DOHH2 (cell line): ENCODE results near the gene PEX10.

Experiments used
- H3F3A ChIP-seq: fragments of 200-600 bp; sonication (generic), shearing (Covaris generic); 2 replicates; pipeline ENCODE4 v1.6.0; 2016; ENCODE audit warnings: antibody characterized with exemption, mild to moderate bottlenecking; ENCODE audit not compliant: control insufficient read depth, insufficient read depth
- H3K27ac ChIP-seq: fragments of 200-600 bp; sonication (generic); 2 replicates; pipeline ENCODE4 v1.5.1; 2014; ENCODE audit warnings: low read depth, mild to moderate bottlenecking, low read length, moderate library complexity
- H3K27me3 ChIP-seq: fragments of 200-600 bp; sonication (generic); 2 replicates; pipeline ENCODE4 v1.6.1; 2014; ENCODE audit warnings: mild to moderate bottlenecking, low read length, mixed read lengths; ENCODE audit not compliant: control insufficient read depth
- H3K36me3 ChIP-seq: fragments of 200-600 bp; sonication (generic); 2 replicates; pipeline ENCODE4 v1.6.1; 2014; ENCODE audit warnings: mild to moderate bottlenecking, low read length, moderate library complexity, mixed read lengths; ENCODE audit not compliant: control insufficient read depth
- H3K4me1 ChIP-seq: fragments of 200-600 bp; sonication (generic); 2 replicates; pipeline ENCODE4 v1.6.1; 2014; ENCODE audit warnings: mild to moderate bottlenecking, low read length, mixed read lengths; ENCODE audit not compliant: control insufficient read depth
- H3K4me2 ChIP-seq: fragments of 200-600 bp; sonication (generic); 2 replicates; pipeline ENCODE4 v1.6.0; 2014; ENCODE audit warnings: mild to moderate bottlenecking, low read length, moderate library complexity
- H3K4me3 ChIP-seq: fragments of 200-600 bp; sonication (generic); 2 replicates; pipeline ENCODE4 v1.5.1; 2014; ENCODE audit warnings: mild to moderate bottlenecking, low read length, mixed read lengths
- H3K79me2 ChIP-seq: fragments of 200-600 bp; sonication (generic); 2 replicates; pipeline ENCODE4 v1.6.1; 2014; ENCODE audit warnings: mild to moderate bottlenecking, low read length, mixed read lengths; ENCODE audit not compliant: control insufficient read depth
- H3K9me2 ChIP-seq: fragments of 200-600 bp; sonication (generic); replicated peaks from 2 replicates; pipeline ENCODE4 v1.6.1; 2014; ENCODE audit warnings: mild to moderate bottlenecking, low read length, mixed read lengths; ENCODE audit not compliant: control insufficient read depth
- H3K9me3 ChIP-seq: fragments of 200-600 bp; sonication (generic); 2 replicates; pipeline ENCODE4 v1.6.1; 2014; ENCODE audit warnings: antibody characterized with exemption, low read length, mixed read lengths; ENCODE audit not compliant: control insufficient read depth, insufficient read depth
- H4K20me1 ChIP-seq: fragments of 200-600 bp; sonication (generic); 2 replicates; pipeline ENCODE4 v1.6.0; 2014; ENCODE audit warnings: low read depth, mild to moderate bottlenecking, antibody characterized with exemption, low read length, moderate library complexity; ENCODE audit not compliant: control insufficient read depth, insufficient read depth
- EZH2phosphoT487 ChIP-seq: fragments of 200-600 bp; sonication (generic); IDR thresholded peaks from 2 replicates; pipeline ENCODE4 v1.6.1; 2017; ENCODE audit warnings: borderline replicate concordance, mild to moderate bottlenecking, antibody characterized with exemption, low read length, moderate library complexity, mixed read lengths
- TF ChIP-seq, protein P1 (sequence below): fragments of 200-600 bp; sonication (generic); IDR thresholded peaks from one replicate; pipeline ENCODE4 v1.5.1; 2014; ENCODE audit warnings: antibody characterized with exemption, mild to moderate bottlenecking, low read depth, low read length; ENCODE audit not compliant: poor library complexity, severe bottlenecking

Gene PEX10

DNA sequence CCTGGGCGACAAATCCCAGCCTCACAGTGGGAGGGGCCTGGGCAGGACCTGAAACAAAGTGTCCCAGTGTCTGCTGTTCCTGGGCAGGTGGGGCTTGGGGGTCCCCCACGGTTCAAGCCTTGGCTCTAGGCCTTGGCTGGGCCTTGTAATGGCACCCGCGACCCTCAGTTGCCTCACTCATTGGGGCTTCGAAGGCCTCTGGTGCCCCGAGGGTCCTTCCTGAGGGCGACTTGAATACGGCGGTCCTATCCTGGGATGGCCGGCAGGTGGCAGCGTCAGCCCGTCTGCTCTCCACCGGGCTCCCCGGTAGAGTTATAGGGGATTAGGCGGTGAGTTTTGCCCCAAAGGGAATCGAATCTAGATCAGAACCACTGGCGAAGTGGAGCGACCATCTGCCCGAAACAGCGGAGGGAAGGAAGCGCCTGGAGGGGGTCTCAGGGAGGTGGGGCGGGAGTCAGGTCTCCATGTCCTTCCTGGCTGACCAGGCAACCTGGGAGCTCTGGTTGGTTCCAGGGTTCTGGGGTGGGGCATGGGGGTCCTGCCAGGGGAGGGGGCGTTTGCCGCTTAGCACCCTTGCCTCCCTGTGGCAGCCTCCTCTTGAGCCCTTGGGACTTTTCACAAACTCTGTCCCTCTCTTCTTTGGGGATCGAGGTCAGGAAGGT lies 2.1 kb upstream of the PEX10 start:
- Histone ChIP-seq H3K27ac (peak overlapping the region; percentile 77), H3K36me3 (peaks cover 12% of the 10 kb centered on the region), H3F3A (0 out of 2 replicates have a peak, but pooled peaks cover 10% of the 10 kb centered on the region), H3K4me3 (peak overlapping the region; percentile 89), H3K4me2 (peak overlapping the region; percentile 88), H3K79me2 (peaks cover 29% of the 10 kb centered on the region), H3K9me2 (no peaks in the 10 kb centered on the region), H3K27me3 (no peaks in the 10 kb centered on the region), H4K20me1 (0 out of 2 replicates have a peak, but pooled peaks cover 4% of the 10 kb centered on the region), H3K9me3 (no peaks in the 10 kb centered on the region), H3K4me1 (peaks cover 43% of the 10 kb centered on the region)
- TF ChIP-seq, protein P1, sequence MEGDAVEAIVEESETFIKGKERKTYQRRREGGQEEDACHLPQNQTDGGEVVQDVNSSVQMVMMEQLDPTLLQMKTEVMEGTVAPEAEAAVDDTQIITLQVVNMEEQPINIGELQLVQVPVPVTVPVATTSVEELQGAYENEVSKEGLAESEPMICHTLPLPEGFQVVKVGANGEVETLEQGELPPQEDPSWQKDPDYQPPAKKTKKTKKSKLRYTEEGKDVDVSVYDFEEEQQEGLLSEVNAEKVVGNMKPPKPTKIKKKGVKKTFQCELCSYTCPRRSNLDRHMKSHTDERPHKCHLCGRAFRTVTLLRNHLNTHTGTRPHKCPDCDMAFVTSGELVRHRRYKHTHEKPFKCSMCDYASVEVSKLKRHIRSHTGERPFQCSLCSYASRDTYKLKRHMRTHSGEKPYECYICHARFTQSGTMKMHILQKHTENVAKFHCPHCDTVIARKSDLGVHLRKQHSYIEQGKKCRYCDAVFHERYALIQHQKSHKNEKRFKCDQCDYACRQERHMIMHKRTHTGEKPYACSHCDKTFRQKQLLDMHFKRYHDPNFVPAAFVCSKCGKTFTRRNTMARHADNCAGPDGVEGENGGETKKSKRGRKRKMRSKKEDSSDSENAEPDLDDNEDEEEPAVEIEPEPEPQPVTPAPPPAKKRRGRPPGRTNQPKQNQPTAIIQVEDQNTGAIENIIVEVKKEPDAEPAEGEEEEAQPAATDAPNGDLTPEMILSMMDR: peak; percentile 92
- TF ChIP-seq EZH2phosphoT487: no peak

DNA sequence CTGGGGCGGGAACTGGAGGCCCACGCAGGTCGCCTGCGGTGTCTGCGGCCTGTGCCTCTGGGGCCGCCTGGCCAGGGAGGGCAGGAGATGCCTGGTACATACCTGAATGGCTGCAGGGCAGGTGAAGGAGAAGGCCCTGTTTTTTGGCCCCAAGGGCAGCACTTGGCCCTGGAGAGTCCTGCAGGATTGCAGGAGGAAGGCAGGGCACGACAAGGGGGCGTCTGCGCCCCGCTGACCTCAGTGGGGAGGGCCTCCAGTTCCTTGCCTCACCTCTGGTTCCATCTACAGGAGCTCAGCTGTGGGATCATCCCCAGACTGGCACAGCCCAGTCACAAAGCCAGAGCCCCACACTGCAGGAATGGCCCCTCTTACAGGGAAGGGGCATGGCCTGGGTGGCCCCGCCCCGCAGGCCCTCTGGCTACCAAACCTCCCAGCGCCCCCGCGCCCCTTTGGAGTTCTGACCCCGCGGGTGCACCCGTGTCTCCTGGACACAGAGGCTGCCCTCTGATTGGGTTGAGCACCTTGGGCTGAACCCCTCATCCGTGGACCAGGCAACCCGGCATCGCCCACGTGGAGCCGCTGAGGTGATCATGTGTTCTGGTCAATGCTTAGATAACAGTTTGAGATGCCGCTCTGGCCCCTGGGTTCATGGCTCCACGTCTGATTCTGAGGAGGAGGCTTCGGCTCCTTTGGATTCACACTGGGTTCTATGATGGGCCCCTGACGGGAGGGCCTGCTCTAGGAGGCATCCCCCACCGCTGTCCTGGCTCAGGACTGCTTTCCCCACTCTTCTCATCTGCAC lies 1.3 kb upstream of the PEX10 start:
- H3K4me3 ChIP-seq: peak overlapping the region; percentile 89
- no peak for TF ChIP-seq EZH2phosphoT487
- TF ChIP-seq, protein P1: no peak
- 0 out of 2 replicates have a peak, but pooled peaks cover 10% of the 10 kb centered on the region for H3F3A ChIP-seq
- H3K4me1 ChIP-seq: peaks cover 43% of the 10 kb centered on the region
- no peaks in the 10 kb centered on the region for H3K27me3 ChIP-seq
- peaks cover 29% of the 10 kb centered on the region for H3K79me2 ChIP-seq
- no peaks in the 10 kb centered on the region for H3K9me3 ChIP-seq
- H3K27ac ChIP-seq: peak overlapping the region; percentile 77
- no peaks in the 10 kb centered on the region for H3K9me2 ChIP-seq
- H4K20me1 ChIP-seq: 0 out of 2 replicates have a peak, but pooled peaks cover 4% of the 10 kb centered on the region
- H3K36me3 ChIP-seq: peaks cover 12% of the 10 kb centered on the region
- peak overlapping the region; percentile 88 for H3K4me2 ChIP-seq

DNA sequence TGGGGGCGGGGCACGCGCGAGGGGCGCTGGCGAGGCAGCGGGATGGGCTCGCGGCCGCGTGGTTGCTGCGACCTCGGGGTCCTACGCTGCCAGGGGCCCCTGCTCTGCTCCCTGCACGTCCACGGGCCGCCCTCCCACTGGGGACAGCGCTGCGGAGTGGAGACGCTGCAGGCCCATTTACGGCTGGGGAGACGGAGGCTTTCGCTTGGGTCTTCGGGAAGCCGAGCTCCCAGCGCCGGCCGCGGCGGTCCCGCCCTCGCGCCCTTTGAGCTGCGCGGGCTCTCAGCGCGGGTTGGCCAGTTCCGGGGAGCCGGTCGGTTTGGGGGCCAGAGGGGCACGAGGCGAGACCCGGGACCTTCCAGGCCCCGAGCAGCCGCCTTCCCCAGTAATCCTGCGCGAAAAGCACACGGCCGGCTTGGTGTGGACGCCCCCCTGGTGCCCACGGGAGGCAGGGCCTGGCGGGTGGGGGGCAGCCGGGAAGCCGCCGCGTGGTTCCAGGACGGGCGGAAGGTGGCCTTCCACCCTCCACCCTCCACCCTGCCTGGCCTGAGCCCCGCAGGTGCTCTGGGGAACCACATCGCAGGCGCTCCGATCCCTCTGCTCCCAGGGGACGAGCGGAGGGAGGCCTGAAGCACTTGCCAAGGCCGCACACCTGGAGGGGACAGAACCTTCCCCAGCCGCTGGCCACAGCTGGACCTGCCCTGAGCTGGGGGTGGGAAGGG lies 570 bp upstream of the PEX10 start:
- Histone ChIP-seq H3K36me3 (peaks cover 14% of the 10 kb centered on the region), H3K79me2 (peaks cover 29% of the 10 kb centered on the region), H3F3A (0 out of 2 replicates have a peak, but pooled peaks cover 10% of the 10 kb centered on the region), H3K4me3 (peak overlapping the region; percentile 89), H3K4me2 (peak overlapping the region; percentile 88), H3K9me3 (no peaks in the 10 kb centered on the region), H3K4me1 (peaks cover 43% of the 10 kb centered on the region), H3K9me2 (no peaks in the 10 kb centered on the region), H4K20me1 (no peaks in the 10 kb centered on the region), H3K27me3 (no peaks in the 10 kb centered on the region), H3K27ac (peak overlapping the region; percentile 77)
- TF ChIP-seq EZH2phosphoT487: no peak
- TF ChIP-seq, protein P1: no peak
